Neural cell (in vitro differentiated cells): Measurements from ENCODE around the gene ZC3HAV1. TPM values are rescaled to one million over a fixed set of nuclear protein-coding genes. Genes with fewer than 3 reads are reported as not detected.

ENCODE experiments used
- H2AFZ ChIP-seq: fragments of 200-600, 300-800 bp; sonication (generic), shearing (Covaris generic); 2 replicates; pipeline ENCODE4 v1.6.0; 2014; ENCODE audit warnings: low read depth, mild to moderate bottlenecking, antibody characterized with exemption, low read length, moderate library complexity
- H3F3A ChIP-seq: fragments of 200-600 bp; shearing (Covaris generic); 2 replicates; pipeline ENCODE4 v1.6.1; 2016; ENCODE audit warnings: mild to moderate bottlenecking, moderate library complexity, mixed read lengths, antibody characterized with exemption, low read length; ENCODE audit not compliant: insufficient read depth, poor library complexity, severe bottlenecking
- H3K27ac ChIP-seq: fragments of 200-600, 300-800 bp; sonication (generic), shearing (Covaris generic); 2 replicates; pipeline ENCODE4 v1.5.1; 2014; ENCODE audit warnings: mild to moderate bottlenecking, low read length, moderate library complexity
- H3K27me3 ChIP-seq: fragments of 300-800, 200-600 bp; sonication (generic), shearing (Covaris generic); 2 replicates; pipeline ENCODE4 v1.6.0; 2014; ENCODE audit warnings: mild to moderate bottlenecking, low read depth, low read length, moderate library complexity; ENCODE audit not compliant: insufficient read depth
- H3K36me3 ChIP-seq: fragments of 300-800, 200-600 bp; sonication (generic), shearing (Covaris generic); 2 replicates; pipeline ENCODE4 v1.5.1; 2014; ENCODE audit warnings: mild to moderate bottlenecking, antibody characterized with exemption, low read length, moderate library complexity; ENCODE audit not compliant: insufficient read depth
- H3K4me2 ChIP-seq: fragments of 300-800, 200-600 bp; sonication (generic), shearing (Covaris generic); 2 replicates; pipeline ENCODE4 v1.6.0; 2014; ENCODE audit warnings: mild to moderate bottlenecking, low read length
- H3K4me3 ChIP-seq: fragments of 300-800, 200-600 bp; sonication (generic), shearing (Covaris generic); 2 replicates; pipeline ENCODE4 v1.5.1; 2014; ENCODE audit warnings: mild to moderate bottlenecking, low read length, moderate library complexity
- H3K79me2 ChIP-seq: fragments of 200-600 bp; shearing (Covaris generic); replicated peaks from 2 replicates; pipeline ENCODE4 v1.6.0; 2014; ENCODE audit warnings: mild to moderate bottlenecking, low read length, moderate library complexity; ENCODE audit not compliant: insufficient read depth
- H3K9ac ChIP-seq: fragments of 300-800, 200-600 bp; sonication (generic), shearing (Covaris generic); 2 replicates; pipeline ENCODE4 v1.6.1; 2016; ENCODE audit warnings: mild to moderate bottlenecking, low read length, mixed read lengths
- H3K9me2 ChIP-seq: fragments of 200-600 bp; shearing (Covaris generic); 2 replicates; pipeline ENCODE4 v1.6.1; 2016; ENCODE audit warnings: mild to moderate bottlenecking, low read length, mixed read lengths; ENCODE audit not compliant: insufficient read depth
- H3K9me3 ChIP-seq: fragments of 200-600, 300-800 bp; sonication (generic), shearing (Covaris generic); 2 replicates; pipeline ENCODE4 v1.6.1; 2016; ENCODE audit warnings: mild to moderate bottlenecking, mixed run types, low read length, moderate library complexity, mixed read lengths
- H4K20me1 ChIP-seq: fragments of 200-600 bp; shearing (Covaris generic); 2 replicates; pipeline ENCODE4 v1.6.1; 2016; ENCODE audit warnings: mild to moderate bottlenecking, mixed run types; ENCODE audit not compliant: insufficient read depth
- EP300 ChIP-seq: fragments of 450-650 bp; conservative IDR thresholded peaks from 2 replicates; pipeline ENCODE4 v1.6.1; 2014; ENCODE audit warnings: antibody characterized with exemption, mild to moderate bottlenecking, moderate library complexity; ENCODE audit not compliant: poor library complexity, severe bottlenecking
- EZH2 ChIP-seq: fragments of 200-600, 300-800 bp; shearing (Covaris generic), sonication (generic); IDR thresholded peaks from 2 replicates; pipeline ENCODE4 v1.6.1; 2014; ENCODE audit warnings: antibody characterized with exemption, low read length, borderline replicate concordance, mild to moderate bottlenecking; ENCODE audit not compliant: insufficient read depth, poor library complexity, severe bottlenecking
- MXI1 ChIP-seq: fragments of 450-650 bp; conservative IDR thresholded peaks from 2 replicates; pipeline ENCODE4 v1.6.1; 2014; ENCODE audit warnings: antibody characterized with exemption, mild to moderate bottlenecking; ENCODE audit not compliant: poor library complexity, severe bottlenecking
- POLR2AphosphoS5 ChIP-seq: IDR thresholded peaks from 2 replicates; pipeline ENCODE4 v1.6.1; 2012
- RAD21 ChIP-seq: fragments of 450-650 bp; conservative IDR thresholded peaks from 2 replicates; pipeline ENCODE4 v1.6.1; 2014; ENCODE audit warnings: antibody characterized with exemption, mild to moderate bottlenecking, moderate library complexity
- SMC3 ChIP-seq: fragments of 450-650 bp; conservative IDR thresholded peaks from 2 replicates; pipeline ENCODE4 v1.6.1; 2014; ENCODE audit warnings: antibody characterized with exemption, mild to moderate bottlenecking, moderate library complexity; ENCODE audit not compliant: poor library complexity
- TAF1 ChIP-seq: IDR thresholded peaks from 2 replicates; pipeline ENCODE4 v1.6.1; 2012; ENCODE audit warnings: low read depth
- polyA plus RNA-seq: library from polyadenylated mRNA; depleted of rRNA; stranded (reverse); fragments of >200 nt; gene quantifications from 2 replicates; pipeline ENCODE4 v1.2.3, GENCODE V29; 2014
- TF ChIP-seq, protein P1 (sequence below): IDR thresholded peaks from 2 replicates; pipeline ENCODE4 v1.6.1; 2012; ENCODE audit warnings: borderline replicate concordance
- TF ChIP-seq, protein P2 (sequence below): fragments of 450-650 bp; IDR thresholded peaks from 2 replicates; pipeline ENCODE4 v1.5.1; 2014; ENCODE audit warnings: antibody characterized with exemption, mild to moderate bottlenecking, moderate library complexity; ENCODE audit not compliant: poor library complexity, severe bottlenecking

ZC3HAV1 gene
- polyA plus RNA-seq, 1 donor from 2014 or later, result 0.16 TPM

DNA sequence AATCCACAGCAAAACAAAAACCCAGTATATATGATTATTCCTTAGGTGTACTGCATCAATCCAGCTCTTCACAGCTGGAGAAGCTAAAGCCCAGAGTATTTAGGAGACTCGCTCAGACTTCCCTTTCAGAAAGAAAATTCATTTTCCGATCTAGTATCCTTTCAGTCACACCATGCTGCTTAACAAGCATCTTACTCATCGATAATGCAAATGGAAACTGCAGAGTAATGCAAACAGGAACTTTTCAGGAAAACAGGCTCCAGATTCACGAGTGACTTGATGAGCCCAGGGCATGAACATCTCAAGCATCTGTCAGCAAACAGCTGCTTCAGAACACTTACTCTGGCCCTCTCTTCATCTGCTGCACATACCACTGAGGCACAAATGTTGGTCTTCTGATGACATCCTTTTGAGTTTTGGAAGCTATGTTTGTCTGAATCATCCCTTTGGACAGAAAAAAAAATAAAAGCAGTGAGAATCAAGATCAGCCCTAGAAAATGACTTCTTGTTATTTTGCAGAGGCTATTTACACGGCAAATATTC, 48.8 kb downstream of the ZC3HAV1 start:
- Histone ChIP-seq H3K9ac (no peak overlapping the region), H3K27ac (no peak overlapping the region), H3K4me2 (no peak overlapping the region), H3K79me2 (no peaks in the 10 kb centered on the region), H3K27me3 (no peaks in the 10 kb centered on the region), H3K4me3 (no peak overlapping the region), H4K20me1 (no peaks in the 10 kb centered on the region), H2AFZ (no peak overlapping the region), H3F3A (no peaks in the 10 kb centered on the region), H3K9me3 (no peaks in the 10 kb centered on the region), H3K9me2 (no peaks in the 10 kb centered on the region), H3K36me3 (no peaks in the 10 kb centered on the region)
- TF ChIP-seq MXI1 (no peak), EZH2 (no peak), TAF1 (no peak), POLR2AphosphoS5 (no peak), EP300 (no peak), RAD21 (no peak), SMC3 (no peak)
- TF ChIP-seq, protein P1, sequence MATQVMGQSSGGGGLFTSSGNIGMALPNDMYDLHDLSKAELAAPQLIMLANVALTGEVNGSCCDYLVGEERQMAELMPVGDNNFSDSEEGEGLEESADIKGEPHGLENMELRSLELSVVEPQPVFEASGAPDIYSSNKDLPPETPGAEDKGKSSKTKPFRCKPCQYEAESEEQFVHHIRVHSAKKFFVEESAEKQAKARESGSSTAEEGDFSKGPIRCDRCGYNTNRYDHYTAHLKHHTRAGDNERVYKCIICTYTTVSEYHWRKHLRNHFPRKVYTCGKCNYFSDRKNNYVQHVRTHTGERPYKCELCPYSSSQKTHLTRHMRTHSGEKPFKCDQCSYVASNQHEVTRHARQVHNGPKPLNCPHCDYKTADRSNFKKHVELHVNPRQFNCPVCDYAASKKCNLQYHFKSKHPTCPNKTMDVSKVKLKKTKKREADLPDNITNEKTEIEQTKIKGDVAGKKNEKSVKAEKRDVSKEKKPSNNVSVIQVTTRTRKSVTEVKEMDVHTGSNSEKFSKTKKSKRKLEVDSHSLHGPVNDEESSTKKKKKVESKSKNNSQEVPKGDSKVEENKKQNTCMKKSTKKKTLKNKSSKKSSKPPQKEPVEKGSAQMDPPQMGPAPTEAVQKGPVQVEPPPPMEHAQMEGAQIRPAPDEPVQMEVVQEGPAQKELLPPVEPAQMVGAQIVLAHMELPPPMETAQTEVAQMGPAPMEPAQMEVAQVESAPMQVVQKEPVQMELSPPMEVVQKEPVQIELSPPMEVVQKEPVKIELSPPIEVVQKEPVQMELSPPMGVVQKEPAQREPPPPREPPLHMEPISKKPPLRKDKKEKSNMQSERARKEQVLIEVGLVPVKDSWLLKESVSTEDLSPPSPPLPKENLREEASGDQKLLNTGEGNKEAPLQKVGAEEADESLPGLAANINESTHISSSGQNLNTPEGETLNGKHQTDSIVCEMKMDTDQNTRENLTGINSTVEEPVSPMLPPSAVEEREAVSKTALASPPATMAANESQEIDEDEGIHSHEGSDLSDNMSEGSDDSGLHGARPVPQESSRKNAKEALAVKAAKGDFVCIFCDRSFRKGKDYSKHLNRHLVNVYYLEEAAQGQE, result no peak
- TF ChIP-seq, protein P2, sequence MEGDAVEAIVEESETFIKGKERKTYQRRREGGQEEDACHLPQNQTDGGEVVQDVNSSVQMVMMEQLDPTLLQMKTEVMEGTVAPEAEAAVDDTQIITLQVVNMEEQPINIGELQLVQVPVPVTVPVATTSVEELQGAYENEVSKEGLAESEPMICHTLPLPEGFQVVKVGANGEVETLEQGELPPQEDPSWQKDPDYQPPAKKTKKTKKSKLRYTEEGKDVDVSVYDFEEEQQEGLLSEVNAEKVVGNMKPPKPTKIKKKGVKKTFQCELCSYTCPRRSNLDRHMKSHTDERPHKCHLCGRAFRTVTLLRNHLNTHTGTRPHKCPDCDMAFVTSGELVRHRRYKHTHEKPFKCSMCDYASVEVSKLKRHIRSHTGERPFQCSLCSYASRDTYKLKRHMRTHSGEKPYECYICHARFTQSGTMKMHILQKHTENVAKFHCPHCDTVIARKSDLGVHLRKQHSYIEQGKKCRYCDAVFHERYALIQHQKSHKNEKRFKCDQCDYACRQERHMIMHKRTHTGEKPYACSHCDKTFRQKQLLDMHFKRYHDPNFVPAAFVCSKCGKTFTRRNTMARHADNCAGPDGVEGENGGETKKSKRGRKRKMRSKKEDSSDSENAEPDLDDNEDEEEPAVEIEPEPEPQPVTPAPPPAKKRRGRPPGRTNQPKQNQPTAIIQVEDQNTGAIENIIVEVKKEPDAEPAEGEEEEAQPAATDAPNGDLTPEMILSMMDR, result no peak

DNA sequence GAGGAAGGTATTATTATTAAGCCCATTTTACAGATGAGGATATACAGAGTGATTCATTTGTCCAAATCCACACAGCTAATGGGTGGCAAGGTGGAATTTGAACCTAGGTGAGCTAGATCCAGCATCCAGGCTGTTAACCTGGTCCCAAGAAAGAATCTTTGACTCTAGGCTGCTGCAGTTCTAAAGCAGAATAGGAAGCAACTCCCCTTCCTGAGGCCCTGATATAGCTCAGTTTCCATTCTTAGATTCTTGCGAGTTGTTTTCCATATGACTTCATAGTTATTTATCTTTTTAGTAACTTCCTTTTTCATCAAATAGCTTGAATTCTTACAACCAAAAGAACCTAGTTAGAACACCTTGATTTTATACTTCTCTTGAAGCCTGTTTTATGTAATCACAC, 49.6 kb downstream of the ZC3HAV1 start:
- H3K4me2 ChIP-seq, result no peak overlapping the region
- H3F3A ChIP-seq, result no peaks in the 10 kb centered on the region
- no peak overlapping the region for H3K27ac ChIP-seq
- no peaks in the 10 kb centered on the region for H4K20me1 ChIP-seq
- H3K79me2 ChIP-seq, result no peaks in the 10 kb centered on the region
- H3K9me2 ChIP-seq, result no peaks in the 10 kb centered on the region
- no peaks in the 10 kb centered on the region for H3K36me3 ChIP-seq
- TF ChIP-seq, protein P2, result no peak
- TF ChIP-seq POLR2AphosphoS5 (no peak), MXI1 (no peak), EP300 (no peak), RAD21 (no peak), EZH2 (no peak), TAF1 (no peak)
- H3K9ac ChIP-seq, result no peak overlapping the region
- H3K4me3 ChIP-seq, result no peak overlapping the region
- H3K9me3 ChIP-seq, result no peaks in the 10 kb centered on the region
- no peak overlapping the region for H2AFZ ChIP-seq
- H3K27me3 ChIP-seq, result no peaks in the 10 kb centered on the region
